Measurements from ENCODE around the gene RAPGEF2.

- no peak for TF ChIP-seq ARNTL (CRISPR knock-in tag; IDR thresholded peaks at IDR 0.05; ENCODE audit: borderline replicate concordance, low read depth)
- no peak for TF ChIP-seq ZFP3 (CRISPR knock-in tag; IDR thresholded peaks at IDR 0.05)
- TF ChIP-seq, protein P1, sequence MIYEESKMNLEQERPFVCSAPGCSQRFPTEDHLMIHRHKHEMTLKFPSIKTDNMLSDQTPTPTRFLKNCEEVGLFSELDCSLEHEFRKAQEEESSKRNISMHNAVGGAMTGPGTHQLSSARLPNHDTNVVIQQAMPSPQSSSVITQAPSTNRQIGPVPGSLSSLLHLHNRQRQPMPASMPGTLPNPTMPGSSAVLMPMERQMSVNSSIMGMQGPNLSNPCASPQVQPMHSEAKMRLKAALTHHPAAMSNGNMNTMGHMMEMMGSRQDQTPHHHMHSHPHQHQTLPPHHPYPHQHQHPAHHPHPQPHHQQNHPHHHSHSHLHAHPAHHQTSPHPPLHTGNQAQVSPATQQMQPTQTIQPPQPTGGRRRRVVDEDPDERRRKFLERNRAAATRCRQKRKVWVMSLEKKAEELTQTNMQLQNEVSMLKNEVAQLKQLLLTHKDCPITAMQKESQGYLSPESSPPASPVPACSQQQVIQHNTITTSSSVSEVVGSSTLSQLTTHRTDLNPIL (CRISPR knock-in tag; IDR thresholded peaks at IDR 0.05; ENCODE audit: low read depth): no peak
- no peak for TF ChIP-seq TOX (CRISPR knock-in tag; IDR thresholded peaks at IDR 0.05; ENCODE audit: borderline replicate concordance)
- TF ChIP-seq ZFP30 (CRISPR knock-in tag; IDR thresholded peaks at IDR 0.05): no peak
- TF ChIP-seq, protein P2, sequence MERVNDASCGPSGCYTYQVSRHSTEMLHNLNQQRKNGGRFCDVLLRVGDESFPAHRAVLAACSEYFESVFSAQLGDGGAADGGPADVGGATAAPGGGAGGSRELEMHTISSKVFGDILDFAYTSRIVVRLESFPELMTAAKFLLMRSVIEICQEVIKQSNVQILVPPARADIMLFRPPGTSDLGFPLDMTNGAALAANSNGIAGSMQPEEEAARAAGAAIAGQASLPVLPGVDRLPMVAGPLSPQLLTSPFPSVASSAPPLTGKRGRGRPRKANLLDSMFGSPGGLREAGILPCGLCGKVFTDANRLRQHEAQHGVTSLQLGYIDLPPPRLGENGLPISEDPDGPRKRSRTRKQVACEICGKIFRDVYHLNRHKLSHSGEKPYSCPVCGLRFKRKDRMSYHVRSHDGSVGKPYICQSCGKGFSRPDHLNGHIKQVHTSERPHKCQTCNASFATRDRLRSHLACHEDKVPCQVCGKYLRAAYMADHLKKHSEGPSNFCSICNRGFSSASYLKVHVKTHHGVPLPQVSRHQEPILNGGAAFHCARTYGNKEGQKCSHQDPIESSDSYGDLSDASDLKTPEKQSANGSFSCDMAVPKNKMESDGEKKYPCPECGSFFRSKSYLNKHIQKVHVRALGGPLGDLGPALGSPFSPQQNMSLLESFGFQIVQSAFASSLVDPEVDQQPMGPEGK (CRISPR knock-in tag; IDR thresholded peaks at IDR 0.05; ENCODE audit: borderline replicate concordance): no peak
Measured at GRCh38 chr4:159143687-159144086, 40.8 kb downstream of the RAPGEF2 start.
